ENCODE results near the gene VSX1.

The VSX1 gene

DNA sequence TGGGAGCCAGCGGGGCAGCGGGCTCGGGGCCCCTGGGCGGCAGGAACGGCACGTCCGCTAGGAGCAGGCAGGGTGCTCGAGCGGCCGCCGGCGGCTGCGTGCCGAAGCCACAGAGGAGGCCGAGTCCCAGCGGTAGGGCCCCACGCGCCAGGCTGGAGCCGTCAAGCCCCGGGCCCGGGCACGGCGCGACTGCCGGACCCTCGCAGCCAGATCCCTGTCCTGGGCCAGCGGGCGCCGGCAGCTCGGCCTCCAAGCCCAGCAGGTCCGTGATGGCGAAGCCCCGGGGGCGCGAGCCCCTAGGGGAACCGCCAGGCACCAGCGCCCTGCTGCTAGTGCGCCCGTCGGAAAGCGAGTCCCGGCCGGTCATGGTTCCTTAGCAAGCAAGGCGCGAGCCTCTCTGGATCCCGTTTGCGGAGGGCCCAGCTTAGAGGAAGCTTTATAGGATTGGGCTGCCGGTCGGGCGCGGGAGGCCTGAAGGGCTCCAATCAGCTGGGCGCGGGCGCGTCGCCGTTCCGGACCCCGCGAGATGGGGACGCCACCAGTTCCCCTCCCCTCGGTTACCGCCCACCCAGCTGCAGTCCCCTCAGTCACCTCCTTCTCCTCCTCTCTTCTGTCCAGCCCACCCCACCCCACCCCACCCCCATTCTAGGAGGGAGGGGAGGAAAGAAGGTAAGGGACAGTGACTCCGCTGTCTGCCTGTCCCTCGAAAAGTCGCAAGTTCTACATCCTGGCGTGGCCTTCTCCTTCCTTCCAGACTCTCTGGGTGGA, at the start of gene VSX1:
TSS of gene VSX1 (minus strand) at position 412 of the 768 bp plus-strand sequence. CDS start at position 367, 45 bp downstream.
- ATAC-seq (no peak), DNase-seq (no peak)

DNA sequence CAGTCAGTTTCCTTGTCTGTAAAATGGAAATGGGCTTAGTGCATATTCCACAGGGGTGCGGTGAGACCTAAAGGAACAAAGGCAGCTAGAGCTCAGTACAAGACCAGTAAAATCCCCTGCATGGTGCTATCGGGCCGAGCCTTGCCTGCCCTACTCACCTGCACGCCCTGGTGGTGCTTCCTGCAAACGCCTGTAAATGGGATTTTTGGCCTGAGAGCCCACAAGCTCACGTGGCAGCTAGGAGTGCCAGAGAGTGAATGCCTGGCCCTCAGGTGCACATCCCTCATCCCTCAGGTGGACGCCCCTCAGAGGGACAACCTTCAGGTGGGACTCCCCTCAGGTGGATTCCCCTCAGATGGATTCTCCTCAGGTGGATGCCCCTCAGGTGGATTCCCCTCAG, 48.0 kb upstream of the VSX1 start:
- DNase-seq (no peak), ATAC-seq (no peak)

GRCh38 chr20:25129428-25129827, 47.5 kb upstream of the VSX1 start:
- DNase-seq: no peak
- no peak for ATAC-seq

DNA sequence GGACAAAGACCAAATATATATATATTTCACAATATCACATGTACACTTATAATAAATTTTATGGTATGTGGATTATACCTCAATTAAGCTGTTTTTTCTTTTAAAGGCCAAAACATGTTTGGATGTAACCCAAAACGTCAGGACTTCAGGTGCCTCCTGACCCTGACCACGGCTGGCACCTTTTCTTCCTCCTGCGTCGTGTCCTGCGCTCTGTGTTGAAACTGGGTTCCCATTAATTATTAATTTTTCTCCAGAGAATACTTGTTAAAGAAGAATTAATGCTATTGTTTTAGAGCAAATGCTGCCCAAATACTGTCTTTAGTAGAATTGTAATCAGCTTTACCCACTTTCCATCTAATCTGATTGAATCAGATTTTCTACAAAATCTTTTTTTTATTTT, 46.7 kb upstream of the VSX1 start:
- DNase-seq (no peak), ATAC-seq (no peak)

- ATAC-seq: no peak
Measured at GRCh38 chr20:25127761-25128537, 46.0 kb upstream of the VSX1 start.

DNA sequence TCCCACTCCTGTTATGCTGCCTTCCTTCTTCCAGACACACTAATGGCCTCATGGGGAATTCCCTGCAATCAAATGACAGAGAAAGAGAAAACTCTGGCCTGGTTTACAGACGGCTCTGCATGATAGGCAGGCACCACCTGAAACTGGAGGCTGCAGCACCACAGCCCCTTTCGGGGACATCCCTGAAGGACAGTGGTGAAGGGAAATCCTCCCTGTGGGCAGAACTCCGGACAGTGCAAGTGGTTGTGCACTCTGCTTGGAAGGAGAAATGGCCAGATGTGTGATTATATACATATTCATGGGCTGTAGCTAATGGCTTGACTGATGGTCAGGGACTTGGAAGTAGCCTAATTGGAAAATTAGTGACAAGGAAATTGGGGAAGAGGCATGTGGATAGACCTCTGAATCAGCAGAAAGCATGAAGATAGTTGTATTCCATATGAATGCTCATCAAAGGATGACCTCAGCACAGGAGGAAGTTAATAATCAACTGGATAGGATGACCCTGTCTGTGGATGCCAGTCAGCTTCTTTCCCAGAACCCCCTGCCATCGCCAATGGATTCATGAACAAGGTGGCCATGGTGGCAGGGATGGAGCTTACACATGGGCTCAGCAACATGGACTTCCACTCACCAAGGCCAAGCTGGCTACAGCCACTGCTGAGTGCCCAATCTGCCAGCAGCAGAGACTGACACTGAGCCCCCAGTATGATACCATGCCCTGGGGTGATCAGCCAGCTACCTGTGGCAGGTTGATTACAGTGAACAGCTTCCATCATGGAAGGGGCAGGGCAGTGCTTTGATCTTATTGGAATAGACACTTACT, 44.5 kb upstream of the VSX1 start:
- ATAC-seq (no peak), DNase-seq (no peak)

More at GRCh38 chr20:25127761-25128537, 46.0 kb upstream of the VSX1 start:
- no peak for DNase-seq

GRCh38 chr20:25125636-25126035, 43.7 kb upstream of the VSX1 start:
- ATAC-seq (no peak), DNase-seq (no peak)

- ATAC-seq (no peak), DNase-seq (no peak)
Measured at GRCh38 chr20:25120920-25121319, 39.0 kb upstream of the VSX1 start.

GRCh38 chr20:25120457-25120856, 38.5 kb upstream of the VSX1 start:
- DNase-seq (no peak), ATAC-seq (no peak)

DNA sequence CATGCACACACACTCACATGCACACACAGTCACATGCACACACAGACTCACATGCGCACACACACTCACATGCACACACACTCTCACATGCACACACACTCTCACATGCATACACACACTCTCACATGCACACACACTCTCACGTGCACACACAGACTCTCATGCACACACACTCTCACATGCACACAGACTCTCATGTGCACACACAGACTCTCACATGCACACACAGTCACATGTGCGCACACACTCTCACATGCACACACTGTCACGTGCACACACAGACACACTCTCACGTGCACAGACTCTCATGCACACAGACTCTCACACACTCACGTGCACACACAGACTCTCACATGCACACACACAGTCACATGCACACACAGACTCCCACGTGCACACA, 36.6 kb upstream of the VSX1 start:
- ATAC-seq (no peak), DNase-seq (no peak)

DNA sequence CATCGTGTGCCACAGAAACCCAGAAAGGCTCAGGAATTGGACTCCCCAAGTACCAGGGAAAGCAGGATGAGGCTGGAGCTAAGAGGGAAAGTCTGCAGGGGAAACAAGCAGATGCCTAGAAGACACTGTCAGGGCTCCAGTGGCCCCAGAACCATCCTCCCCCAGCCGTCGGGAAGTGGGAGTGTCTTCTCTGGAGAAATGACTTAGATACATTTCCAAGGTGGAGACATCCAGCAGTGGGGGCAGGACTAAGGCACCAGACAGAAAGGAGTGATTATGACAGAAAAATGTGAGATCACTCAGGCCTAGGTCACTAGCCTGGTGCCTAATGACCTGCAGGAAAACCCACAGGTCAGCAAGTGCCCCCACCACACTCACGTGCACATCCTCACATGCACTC, 36.0 kb upstream of the VSX1 start:
- ATAC-seq (no peak), DNase-seq (no peak)

DNA sequence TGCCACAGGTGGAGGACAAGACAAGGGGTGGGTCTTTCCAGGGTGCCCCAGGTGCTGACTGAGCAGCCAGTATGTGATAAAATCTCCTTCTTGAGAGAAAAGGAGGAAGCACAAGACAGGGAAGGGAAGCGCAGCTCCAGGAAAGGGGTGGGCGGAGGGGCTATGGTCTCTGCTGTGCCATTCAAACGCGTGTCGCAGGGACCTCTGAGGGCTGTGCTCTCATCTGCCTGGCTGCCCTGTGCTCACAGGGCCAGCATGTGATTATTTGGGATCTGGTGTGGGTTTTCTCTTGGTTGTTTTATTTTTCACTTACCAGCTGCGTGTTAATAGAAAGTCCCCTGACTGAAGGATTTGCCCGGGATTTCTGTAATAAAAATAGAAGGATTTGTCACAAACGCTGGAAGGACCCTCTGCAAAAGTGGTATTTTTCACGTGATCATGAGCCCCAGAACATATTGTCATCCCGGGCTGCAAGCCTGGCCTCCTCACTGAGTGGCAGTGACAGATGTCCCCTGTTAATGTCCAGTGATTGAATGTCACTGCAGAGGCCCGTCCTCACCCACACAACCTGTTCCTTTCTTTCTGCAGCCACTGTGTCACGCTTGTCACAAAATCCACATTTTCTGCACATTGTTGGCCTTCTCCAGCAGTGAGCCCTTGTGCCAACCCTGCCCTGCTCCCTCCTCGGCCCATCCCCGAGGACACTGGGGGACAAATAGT, 35.0 kb upstream of the VSX1 start:
- no peak for ATAC-seq
- DNase-seq: no peak

DNA sequence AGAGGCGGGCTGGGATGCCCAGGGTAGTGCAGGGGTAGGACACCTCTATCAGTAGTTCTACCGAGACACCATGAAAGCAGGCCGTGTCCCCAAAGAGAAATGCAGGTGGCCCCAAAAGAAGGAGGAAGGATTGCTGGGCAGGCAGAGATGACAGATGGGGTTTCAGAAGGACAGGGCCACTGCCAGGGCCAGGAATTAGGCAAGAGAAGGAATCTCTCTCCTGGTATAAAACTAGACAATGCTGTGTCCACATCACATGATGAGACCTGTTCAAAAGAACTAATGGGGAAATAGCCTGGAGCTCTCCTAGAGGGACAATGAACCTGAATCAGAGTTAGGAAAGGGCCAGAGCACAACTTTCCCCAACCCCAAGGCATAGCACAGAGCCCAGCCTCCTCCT, 21.6 kb upstream of the VSX1 start:
- DNase-seq (no peak), ATAC-seq (no peak)

- DNase-seq (no peak), ATAC-seq (no peak)
Measured at GRCh38 chr20:25100914-25101313, 19.0 kb upstream of the VSX1 start.

DNA sequence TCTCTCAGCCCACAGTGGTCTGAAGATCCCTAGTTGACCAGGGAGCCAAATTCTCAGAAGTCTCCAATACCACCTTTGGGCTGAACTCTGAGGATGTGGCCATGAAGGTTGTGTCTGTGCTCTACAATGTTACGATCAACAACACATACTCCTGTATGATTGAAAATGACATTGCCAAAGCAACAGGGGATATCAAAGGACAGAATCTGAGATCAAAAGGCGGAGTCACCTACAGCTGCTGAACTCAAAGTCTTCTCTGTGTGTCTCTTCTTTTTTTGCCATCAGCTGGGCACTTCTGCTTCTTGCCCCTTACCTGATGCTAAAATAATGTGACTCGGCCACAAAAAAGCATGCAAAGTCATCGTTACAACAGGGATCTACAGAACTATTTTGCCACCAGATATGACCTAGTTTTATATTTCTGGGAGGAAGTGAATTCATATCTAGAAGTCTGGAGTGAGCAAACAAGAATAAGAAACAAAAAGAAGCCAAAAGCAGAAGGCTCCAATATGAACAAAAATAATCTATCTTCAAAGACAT, 17.7 kb upstream of the VSX1 start:
- ATAC-seq (no peak), DNase-seq (no peak)

DNA sequence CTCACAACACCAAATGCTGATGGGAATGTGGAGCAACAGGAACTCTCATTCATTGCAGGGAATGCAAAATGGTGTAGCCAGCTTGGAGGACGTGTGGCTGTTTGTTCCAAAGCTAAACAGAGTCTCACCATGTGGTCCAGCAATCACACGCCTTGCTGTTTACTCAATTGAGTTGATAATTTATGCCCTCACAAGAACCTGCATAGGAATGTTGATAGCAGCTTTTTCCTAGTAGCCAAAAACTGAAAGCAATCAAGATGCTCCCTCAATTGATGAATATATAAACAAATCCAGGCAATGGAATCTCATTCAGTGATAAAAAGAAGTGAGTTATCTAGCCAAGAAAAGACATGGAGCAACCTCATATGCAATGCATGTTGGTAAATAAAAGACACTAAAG, 15.6 kb upstream of the VSX1 start:
- ATAC-seq (no peak), DNase-seq (no peak)

GRCh38 chr20:25090492-25091429, 8.8 kb upstream of the VSX1 start:
- peak; percentile 34 for DNase-seq
- peak; percentile 75 for ATAC-seq

DNA sequence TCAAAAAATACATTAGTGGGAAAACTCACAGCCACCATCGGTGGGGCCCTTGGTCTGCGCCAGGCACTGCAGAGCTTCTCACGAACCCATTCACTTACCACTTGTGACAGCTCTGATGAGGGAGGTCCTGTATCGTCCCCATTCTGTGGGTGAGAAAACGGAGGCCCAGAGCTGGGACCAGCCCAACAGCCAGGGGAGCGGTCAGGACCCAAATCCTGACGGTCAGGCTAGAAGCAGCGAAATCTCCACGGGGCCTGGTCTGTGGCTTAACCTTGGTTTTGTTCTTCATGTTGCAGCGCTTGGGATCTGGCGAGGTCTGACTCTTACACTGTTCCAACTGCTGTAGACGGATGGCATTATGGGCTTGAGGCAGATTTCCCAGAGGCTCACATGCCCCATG, 7.7 kb upstream of the VSX1 start:
- DNase-seq: no peak

DNA sequence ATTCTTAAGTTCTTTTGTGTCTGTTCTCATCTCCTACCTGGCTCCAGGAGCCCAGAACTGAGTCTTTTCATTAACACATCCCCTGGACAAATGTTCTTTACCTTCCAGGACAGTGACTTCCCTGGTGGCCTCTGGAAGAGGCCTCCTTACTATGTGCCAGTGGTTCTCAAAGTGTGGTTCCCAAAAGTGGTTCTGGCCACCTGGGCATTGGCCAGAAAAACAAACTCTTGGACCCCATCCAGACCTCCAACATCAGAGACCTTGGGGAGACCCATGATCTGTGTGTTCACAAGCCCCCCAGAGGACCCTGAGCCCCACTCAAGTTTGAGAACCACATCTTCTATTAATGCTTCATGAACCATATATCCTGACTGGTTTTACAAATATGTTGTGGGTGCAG, 7.2 kb upstream of the VSX1 start:
- ATAC-seq: no peak

More for the DNA sequence above, 7.7 kb upstream of the VSX1 start:
- ATAC-seq: no peak

GRCh38 chr20:25088267-25088666, 6.3 kb upstream of the VSX1 start:
- no peak for ATAC-seq

More for the DNA sequence above, 7.2 kb upstream of the VSX1 start:
- no peak for DNase-seq

More at GRCh38 chr20:25088267-25088666, 6.3 kb upstream of the VSX1 start:
- DNase-seq: no peak

Measured in stimulated activated naive CD8-positive, alpha-beta T cell treated with anti-CD3 and anti-CD28 coated beads, Interleukin-15, Interleukin-2, amounts not matched to agents 100 U/mL and 50 U/mL, for 24 hours (primary cell).